K562 (cell line): ENCODE data around the gene PATL2. TPM values are rescaled to one million over a fixed set of nuclear protein-coding genes. Genes with fewer than 3 reads are reported as not detected.

ENCODE experiments used
- BRD4 ChIP-seq: fragments of 200-600 bp; sonication (generic); IDR thresholded peaks from 2 replicates; pipeline ENCODE4 v1.6.1; 2017; ENCODE audit warnings: inconsistent platforms
- BRF2 ChIP-seq: IDR thresholded peaks from 3 replicates; pipeline ENCODE4 v1.6.1; 2011; ENCODE audit warnings: borderline replicate concordance, mild to moderate bottlenecking; ENCODE audit not compliant: insufficient read length, insufficient read depth
- CBX3 ChIP-seq, 2 experiments: IDR thresholded peaks; 1 replicate in 1 of 2; 2 replicates in 1 of 2; pipeline ENCODE4 v1.6.1; 2012; ENCODE audit warnings: inconsistent platforms in 2 of 2, low read length in 2 of 2, borderline replicate concordance in 1 of 2, control low read depth in 1 of 2
- CCNT2 ChIP-seq: IDR thresholded peaks from 2 replicates; pipeline ENCODE4 v1.6.1; 2011; ENCODE audit warnings: borderline replicate concordance, low read depth, mild to moderate bottlenecking, moderate library complexity, mixed read lengths, low read length; ENCODE audit not compliant: insufficient read length; ENCODE audit errors: extremely low read depth
- CREBBP ChIP-seq: IDR thresholded peaks from one replicate; pipeline ENCODE4 v1.6.1; 2012; ENCODE audit warnings: low read depth, mild to moderate bottlenecking, control low read depth, inconsistent platforms, low read length
- EGR1 ChIP-seq: fragments of 450-650 bp; conservative IDR thresholded peaks from 2 replicates; pipeline ENCODE4 v1.6.1; 2017; ENCODE audit warnings: mild to moderate bottlenecking
- ETV5 ChIP-seq: sonication (generic); formaldehyde crosslinking; IDR thresholded peaks from 2 replicates; pipeline ENCODE4 v1.4.0; 2020; ENCODE audit warnings: low read depth, mild to moderate bottlenecking, missing genetic modification reagents
- FIP1L1 ChIP-seq: fragments of 200-400 bp; formaldehyde crosslinking; IDR thresholded peaks from 2 replicates; pipeline ENCODE4 v1.6.1; 2018; ENCODE audit warnings: mild to moderate bottlenecking, low read depth, low read length; ENCODE audit not compliant: poor library complexity, severe bottlenecking
- FUS ChIP-seq: fragments of 200-400 bp; formaldehyde crosslinking; optimal IDR thresholded peaks from 2 replicates; pipeline ENCODE3; 2017; ENCODE audit warnings: low read depth, low read length
- HNRNPK ChIP-seq: fragments of 200-400 bp; formaldehyde crosslinking; IDR thresholded peaks from one replicate; pipeline ENCODE4 v1.6.1; 2018; ENCODE audit warnings: mild to moderate bottlenecking, low read depth, low read length; ENCODE audit not compliant: poor library complexity, severe bottlenecking
- HOXB6 ChIP-seq: fragments of 250-450 bp; sonication (Bioruptor Pico); IDR thresholded peaks from 2 replicates; pipeline ENCODE4 v1.5.1; 2022; ENCODE audit warnings: mild to moderate bottlenecking, borderline replicate concordance
- KAT7 ChIP-seq: sonication (generic); formaldehyde crosslinking; IDR thresholded peaks from 2 replicates; pipeline ENCODE4 v1.8.0; 2022; ENCODE audit warnings: missing genetic modification reagents, mild to moderate bottlenecking, borderline replicate concordance
- KLF10 ChIP-seq: fragments of 250-450 bp; sonication (Bioruptor Pico); IDR thresholded peaks from 2 replicates; pipeline ENCODE4 v1.6.1; 2021; ENCODE audit warnings: matching md5 sums
- MXD1 ChIP-seq: fragments of 250-450 bp; sonication (Bioruptor Pico); IDR thresholded peaks from 2 replicates; pipeline ENCODE4 v1.8.0; 2021; ENCODE audit warnings: borderline replicate concordance, mild to moderate bottlenecking, moderate library complexity; ENCODE audit not compliant: poor library complexity, severe bottlenecking
- RBFOX2 ChIP-seq: fragments of 200-400 bp; formaldehyde crosslinking; IDR thresholded peaks from 2 replicates; pipeline ENCODE4 v1.6.1; 2017; ENCODE audit warnings: low read depth, mild to moderate bottlenecking, low read length, moderate library complexity
- TAF15 ChIP-seq: fragments of 200-400 bp; formaldehyde crosslinking; IDR thresholded peaks from 2 replicates; pipeline ENCODE4 v1.6.1; 2017; ENCODE audit warnings: mild to moderate bottlenecking, low read depth, low read length, moderate library complexity
- ZBTB2 ChIP-seq: fragments of 450-650 bp; IDR thresholded peaks from 2 replicates; pipeline ENCODE4 v1.6.1; 2016; ENCODE audit warnings: antibody characterized with exemption
- ZBTB8A ChIP-seq: fragments of 450-650 bp; IDR thresholded peaks from 2 replicates; pipeline ENCODE4 v1.6.1; 2018; ENCODE audit warnings: mild to moderate bottlenecking, moderate library complexity; ENCODE audit not compliant: partially characterized antibody
- ZBTB9 ChIP-seq: fragments of 450-650 bp; formaldehyde crosslinking; IDR thresholded peaks from 2 replicates; pipeline ENCODE4 v1.4.0; 2020; ENCODE audit warnings: mild to moderate bottlenecking, moderate library complexity
- ZNF274 ChIP-seq: IDR thresholded peaks from 2 replicates; pipeline ENCODE4 v1.6.1; 2011; ENCODE audit warnings: low read depth, mild to moderate bottlenecking, low read length, moderate library complexity, borderline replicate concordance
- ZNF695 ChIP-seq: fragments of 450-650 bp; formaldehyde crosslinking; IDR thresholded peaks from 2 replicates; pipeline ENCODE4 v1.4.0; 2020; ENCODE audit warnings: mild to moderate bottlenecking, moderate library complexity
- polyA plus RNA-seq, 8 experiments: library from polyadenylated mRNA; depleted of rRNA in 4 of 8; stranded (reverse) in 5 of 8; unstranded in 3 of 8; fragments of >200 nt; fragmentation: Nextera tagmentation in 2 of 8; fragmentation: Illumina TruSeq in 1 of 8; extraction: Ambion mirVana in 2 of 8; extraction: Trizol in 1 of 8; gene quantifications; 2 replicates each; pipeline versions ENCODE4 v1.2.1 to v1.2.3, GENCODE V29; 2011 to 2014; ENCODE audit warnings: inconsistent platforms in 1 of 8, missing spikeins in 1 of 8
- total RNA-seq, 7 experiments: library from RNA; depleted of rRNA in 6 of 7; stranded (reverse); fragments of >200 nt in 6 of 7; fragmentation: Illumina TruSeq in 2 of 7; extraction: Trizol in 2 of 7; gene quantifications; 2 replicates each; pipeline versions ENCODE4 v1.2.1 to v1.2.3, GENCODE V29; 2011 to 2021; ENCODE audit warnings: low replicate concordance in 1 of 7
- TF ChIP-seq, protein P1 (sequence below): fragments of 450-650 bp; formaldehyde crosslinking; IDR thresholded peaks from 2 replicates; pipeline ENCODE4 v1.4.0; 2022; ENCODE audit warnings: missing genetic modification characterization

PATL2 gene
- total and polyA plus RNA-seq, 9 of the 15 experiments (the other 6 are each of a cell fraction or from before 2014, with no cell fraction given): 0.42 to 1.1 (median 0.86) TPM

- 0 out of 2 replicates have a peak, but pooled peaks have one; percentile 42 for TF ChIP-seq KLF10
- TF ChIP-seq HOXB6 (CRISPR knock-in tag): no peak
- no peak for TF ChIP-seq TAF15
- TF ChIP-seq MXD1 (CRISPR knock-in tag): no peak
- no peak for TF ChIP-seq ZNF274
- no peak for TF ChIP-seq CCNT2
- no peak; the same call in 1 of the 2 replicates for TF ChIP-seq ZBTB2
- TF ChIP-seq KAT7 (CRISPR knock-in tag): no peak
- no peak for TF ChIP-seq BRD4
- no peak for TF ChIP-seq ZBTB9 (CRISPR knock-in tag)
- no peak for TF ChIP-seq ZBTB8A
- no peak for TF ChIP-seq FIP1L1
- no peak for TF ChIP-seq BRF2
- TF ChIP-seq EGR1: peak; percentile 78
- no peak for TF ChIP-seq HNRNPK
- no peak; a peak in 1 of 3 replicates for TF ChIP-seq CBX3 (IDR thresholded peaks at IDR 0.05; ENCODE audit: borderline replicate concordance in 1 of 2, low read length in 2 of 2)
- no peak for TF ChIP-seq ETV5 (CRISPR knock-in tag)
- TF ChIP-seq, protein P1, sequence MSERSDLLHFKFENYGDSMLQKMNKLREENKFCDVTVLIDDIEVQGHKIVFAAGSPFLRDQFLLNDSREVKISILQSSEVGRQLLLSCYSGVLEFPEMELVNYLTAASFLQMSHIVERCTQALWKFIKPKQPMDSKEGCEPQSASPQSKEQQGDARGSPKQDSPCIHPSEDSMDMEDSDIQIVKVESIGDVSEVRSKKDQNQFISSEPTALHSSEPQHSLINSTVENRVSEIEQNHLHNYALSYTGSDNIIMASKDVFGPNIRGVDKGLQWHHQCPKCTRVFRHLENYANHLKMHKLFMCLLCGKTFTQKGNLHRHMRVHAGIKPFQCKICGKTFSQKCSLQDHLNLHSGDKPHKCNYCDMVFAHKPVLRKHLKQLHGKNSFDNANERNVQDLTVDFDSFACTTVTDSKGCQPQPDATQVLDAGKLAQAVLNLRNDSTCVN (CRISPR knock-in tag): no peak
- 0 out of 2 replicates have a peak, but pooled peaks have one; percentile 37 for TF ChIP-seq ZNF695 (CRISPR knock-in tag)
- no peak for TF ChIP-seq CREBBP
- no peak for TF ChIP-seq FUS
- TF ChIP-seq RBFOX2: peak; percentile 83
Measured at GRCh38 chr15:44728576-44729407, 17.7 kb upstream of the PATL2 start (continued).
